Measurements from ENCODE around the gene GNAZ.

DNA sequence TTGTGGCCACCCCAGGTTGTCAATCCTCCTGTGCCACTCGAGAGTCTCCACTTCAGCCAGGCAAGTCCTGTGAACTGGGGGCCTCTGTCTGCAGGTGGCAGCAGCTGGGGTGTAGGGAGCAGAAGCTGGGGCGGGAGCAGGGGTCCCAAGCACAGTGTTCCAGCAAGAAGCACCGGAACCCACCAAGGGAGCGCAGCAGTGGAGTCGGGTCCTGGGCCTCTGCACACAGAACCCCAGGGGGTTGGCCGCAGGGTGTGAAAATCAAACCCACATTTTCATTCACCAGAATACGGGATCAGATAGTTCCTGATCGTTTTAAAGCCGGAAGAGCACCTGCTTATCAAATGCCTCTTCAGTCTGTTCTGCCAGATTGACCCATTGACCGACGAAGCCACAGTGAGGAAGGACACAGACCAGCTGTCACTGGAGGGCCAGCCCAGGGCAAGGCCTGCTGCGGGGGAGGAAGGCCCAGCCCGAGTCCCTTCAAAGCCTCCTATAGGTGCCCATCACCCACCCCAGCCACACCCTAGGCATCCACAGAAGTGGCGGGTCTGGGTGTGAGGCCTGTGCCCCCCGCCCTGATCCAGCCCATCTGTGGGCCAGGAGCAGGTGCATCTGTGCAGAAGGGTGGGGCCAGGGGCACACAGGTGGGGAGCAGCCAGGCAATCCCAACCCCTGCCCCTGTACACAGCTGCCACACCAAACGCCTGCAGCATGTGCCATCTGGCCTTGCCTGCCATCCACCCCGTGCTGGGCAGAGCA lies 37.3 kb downstream of the GNAZ start:
- TF ChIP-seq CTCF (IDR thresholded peaks at IDR 0.05) = no peak
- no peak for TF ChIP-seq EZH2 (IDR thresholded peaks at IDR 0.05; ENCODE audit: borderline replicate concordance, insufficient read depth, low read depth, low read length, poor library complexity, severe bottlenecking)

Data from B cell (primary cell).